GM21381 (cell line): ENCODE data around the gene S100A13.
"Not testable (repeated sequence)": the region's sequence is repeated elsewhere in the genome, so short reads cannot be mapped to it uniquely, and the experiment has no call there.

Experiments
- ATAC-seq: cut with Tn5 transposase; IDR thresholded peaks from one replicate; pipeline ENCODE4 v1.9.1; 2021; ENCODE audit warnings: mild to moderate bottlenecking, moderate library complexity; ENCODE audit not compliant: unreplicated experiment

S100A13 gene

DNA sequence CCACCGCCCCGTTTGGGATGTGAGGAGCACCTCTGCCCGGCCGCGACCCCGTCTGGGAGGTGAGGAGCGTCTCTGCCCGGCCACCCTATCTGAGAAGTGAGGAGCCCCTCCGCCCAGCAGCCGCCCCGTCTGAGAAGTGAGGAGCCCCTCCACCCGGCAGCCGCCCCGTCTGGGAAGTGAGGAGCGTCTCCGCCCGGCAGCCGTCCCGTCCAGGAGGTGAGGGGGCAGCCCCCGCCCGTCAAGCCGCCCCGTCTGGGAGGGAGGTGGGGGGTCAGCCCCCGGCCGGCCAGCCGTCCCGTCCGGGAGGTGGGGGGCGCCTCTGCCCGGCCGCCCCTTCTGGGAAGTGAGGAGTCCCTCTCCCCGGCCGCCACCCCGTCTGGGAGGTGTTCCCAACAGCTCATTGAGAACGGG, 52.2 kb downstream of the S100A13 start:
- ATAC-seq: not testable (repeated sequence)

DNA sequence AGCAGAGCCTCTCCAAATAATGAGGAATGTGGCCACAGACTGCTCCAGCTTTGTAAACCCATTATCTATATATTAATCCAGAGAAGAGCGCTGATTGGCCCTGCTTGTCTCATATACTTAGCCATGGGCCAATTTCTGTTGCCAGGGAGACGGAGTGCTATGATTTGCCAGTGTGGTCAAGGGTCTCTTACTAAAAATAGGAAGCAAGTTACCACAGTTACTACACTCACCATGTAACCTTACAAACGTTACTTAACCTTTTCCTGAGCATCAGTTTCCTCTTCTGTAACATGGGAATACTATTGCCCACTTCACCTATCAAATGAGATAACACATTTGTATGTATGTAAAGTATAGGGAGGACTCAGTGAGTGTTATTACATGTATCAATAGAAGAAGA, 54.0 kb downstream of the S100A13 start:
- ATAC-seq: no peak

DNA sequence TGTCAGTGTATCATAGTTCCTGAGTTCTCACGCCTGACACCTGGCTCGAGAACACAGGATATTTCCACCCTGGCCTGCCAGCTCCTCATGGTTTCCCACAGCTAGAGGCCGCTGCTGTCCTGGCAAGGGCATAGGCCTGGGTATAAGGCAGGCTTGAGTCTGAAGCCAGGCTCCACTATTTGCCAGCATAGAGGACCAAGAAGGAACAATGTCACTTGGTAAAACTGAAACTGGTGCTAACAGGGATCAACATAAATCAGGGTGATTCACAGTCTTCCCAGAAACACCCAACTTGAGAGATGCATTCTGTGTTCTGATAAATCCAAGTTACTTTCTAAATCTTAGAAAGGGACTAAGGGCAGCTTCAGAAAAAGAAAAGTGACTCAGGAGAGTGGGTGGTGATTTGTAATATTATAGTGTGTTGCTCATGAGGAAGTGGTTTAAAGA, 54.7 kb downstream of the S100A13 start:
- no peak for ATAC-seq

DNA sequence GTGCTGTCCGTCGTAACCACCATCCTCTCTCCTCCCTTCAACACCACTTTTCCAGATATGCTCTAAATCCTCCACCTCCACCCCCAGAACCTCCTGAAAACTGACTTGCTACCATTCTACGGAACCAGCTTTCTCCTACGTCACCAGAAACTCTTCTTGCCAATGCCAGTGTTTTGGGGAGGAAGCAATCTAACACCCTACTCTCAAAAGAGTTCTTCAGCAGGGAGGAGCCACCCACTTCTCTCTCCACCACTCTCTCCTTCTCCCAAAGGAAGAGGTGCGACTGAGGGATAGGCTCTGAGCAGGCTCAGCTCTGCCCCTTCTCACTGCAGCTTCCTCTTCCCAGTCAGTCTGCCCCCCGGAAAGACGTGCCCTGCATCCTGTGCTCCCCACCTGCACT, 55.6 kb downstream of the S100A13 start:
- ATAC-seq: no peak

DNA sequence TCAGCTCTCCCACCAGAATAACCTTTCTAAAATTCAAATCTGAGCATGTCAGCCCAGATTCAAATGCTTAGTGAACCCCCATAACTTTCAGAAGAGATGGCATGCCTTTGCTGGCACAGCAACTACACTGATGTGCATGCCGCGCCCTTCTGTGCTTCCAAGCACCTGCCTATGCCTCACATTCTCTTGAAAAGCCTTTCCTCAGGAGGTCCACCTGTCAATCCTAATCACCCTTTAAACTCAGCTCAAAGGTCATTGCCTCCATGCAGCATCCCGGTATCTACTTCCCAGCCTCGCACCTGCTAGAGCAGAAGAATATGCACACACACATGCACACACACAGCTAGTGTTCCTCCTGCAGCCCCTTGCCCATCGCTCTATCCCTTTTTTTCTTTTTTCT, 56.4 kb downstream of the S100A13 start:
- ATAC-seq: no peak

DNA sequence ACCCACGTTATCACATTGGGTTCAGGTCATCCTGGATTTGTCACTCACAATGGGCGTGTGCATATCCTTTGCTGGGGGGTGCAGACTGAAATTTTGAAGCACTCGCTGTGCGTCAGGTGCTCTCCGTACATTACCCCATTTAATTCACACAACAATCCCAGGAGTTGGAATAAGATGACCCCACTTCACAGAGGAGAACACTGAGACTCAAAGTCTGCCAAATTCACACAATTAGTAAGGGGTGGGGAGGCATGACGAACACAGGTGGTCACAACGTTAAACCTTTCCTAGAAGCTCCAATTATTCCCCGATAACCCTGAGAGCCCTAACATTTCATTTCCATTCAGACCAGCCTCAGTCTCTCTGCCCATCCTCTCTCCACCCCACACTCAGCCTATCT, 57.8 kb downstream of the S100A13 start:
- ATAC-seq: no peak
